Astrocyte (in vitro differentiated cells and primary cell): Measurements from ENCODE around the gene DUS1L.

Source experiments
- CTCF ChIP-seq: IDR thresholded peaks from 2 replicates; pipeline ENCODE4 v1.5.1; 2011; ENCODE audit warnings: low read depth, mild to moderate bottlenecking, inconsistent platforms, low read length, moderate library complexity; ENCODE audit not compliant: insufficient read depth
- EZH2 ChIP-seq: IDR thresholded peaks from 2 replicates; pipeline ENCODE4 v1.6.1; 2012; ENCODE audit warnings: mild to moderate bottlenecking, low read length, inconsistent platforms; ENCODE audit not compliant: insufficient read depth

GRCh38 chr17:82019690-82020571, 45.7 kb downstream of the DUS1L start:
- TF ChIP-seq CTCF, result peak; percentile 41
- TF ChIP-seq EZH2, result no peak
